Heart right ventricle (tissue), 16 donors: ENCODE results near the gene APPBP2. TPM values are rescaled to one million over a fixed set of nuclear protein-coding genes. Genes with fewer than 3 reads are reported as not detected.

Experiments used
- ATAC-seq, 8 donors: fragments of 200-7000 bp; cut with Tn5 transposase; one replicate each; pipeline ENCODE4 v1.9.1; 2020; ENCODE audit warnings: mild to moderate bottlenecking in 8 of 8, moderate library complexity in 8 of 8, moderate number of reproducible peaks in 1 of 8
- DNase-seq, 2 donors: peaks; one replicate each; pipeline ENCODE4 v3.0.0-alpha.2; 2020
- H3K27ac ChIP-seq, 10 donors: fragments of 200-600 bp; sonication (generic) in 2 of 10; one replicate each; pipeline versions ENCODE4 v1.5.0 to v1.8.0; 2020 to 2022; ENCODE audit warnings: mild to moderate bottlenecking in 3 of 10
- H3K27me3 ChIP-seq, 7 donors: fragments of 200-600 bp; one replicate each; pipeline ENCODE4 v1.8.0; 2021 to 2022; ENCODE audit warnings: mild to moderate bottlenecking in 2 of 7
- H3K36me3 ChIP-seq, 9 donors: fragments of 200-600 bp; sonication (generic) in 1 of 9; one replicate each; pipeline versions ENCODE4 v1.5.0 to v1.8.0; 2020 to 2022; ENCODE audit warnings: mild to moderate bottlenecking in 2 of 9
- H3K4me1 ChIP-seq, 9 donors: fragments of 200-600 bp; sonication (generic) in 1 of 9; one replicate each; pipeline versions ENCODE4 v1.5.0 to v1.8.0; 2020 to 2022; ENCODE audit warnings: mild to moderate bottlenecking in 4 of 9
- H3K4me3 ChIP-seq, 10 donors: fragments of 200-600 bp; sonication (generic) in 2 of 10; one replicate each; pipeline versions ENCODE4 v1.5.0 to v1.8.0; 2020 to 2022; ENCODE audit warnings: mild to moderate bottlenecking in 7 of 10, moderate library complexity in 2 of 10
- H3K9me3 ChIP-seq, 11 donors: fragments of 200-600 bp in 10 of 11; sonication (generic) in 2 of 11; one replicate each; pipeline versions ENCODE4 v1.5.0 to v1.8.0; 2013 to 2022; ENCODE audit warnings: mild to moderate bottlenecking in 2 of 11, control low read depth in 1 of 11, moderate library complexity in 1 of 11
- CTCF ChIP-seq, 9 donors: fragments of 200-600 bp; sonication (generic) in 2 of 9; IDR thresholded peaks; one replicate each; pipeline versions ENCODE4 v1.5.0 to v1.8.0; 2021 to 2022; ENCODE audit warnings: antibody characterized with exemption in 9 of 9, mild to moderate bottlenecking in 5 of 9, moderate library complexity in 1 of 9
- WGBS, 2 donors: extraction: QIAGEN DNeasy Blood & Tissue Kit; methylation state at CpG; one replicate each; pipeline ENCODE4 v1.1.7; 2013; ENCODE audit warnings: inconsistent platforms in 1 of 2; 5-methylcytosine and 5-hydroxymethylcytosine counted together
- intact Hi-C, 10 donors: fragments of 100-400 bp; cut with DNase I; formaldehyde crosslinking; loops; one replicate each; pipeline versions ENCODE4 v1.11.1 to v1.14.2; 2022
- polyA plus RNA-seq, 2 donors: library from polyadenylated mRNA; stranded (reverse); fragments of 200-250 nt; gene quantifications; one replicate each; pipeline ENCODE4 v1.2.3, GENCODE V29; 2013
- total RNA-seq, 10 donors: library from RNA; stranded (reverse); fragmentation: NEBNext Ultra II Directional in 3 of 10; extraction: Animal tissue kit (Norgen Biotek cat#: 25700) in 3 of 10; gene quantifications; one replicate each; pipeline versions ENCODE4 v1.2.1 to v1.2.4, GENCODE V29; 2021 to 2023
- donor health status: Arrhythmogenic right ventricular cardiomyopathy.
- donor health status: ischemic (EF 13 %, LVEDD 7.1; RV severe dilation, severe dysfunction).
- donor health status: healthy with polysubstance abuse.
- donor health status: DM: no; HTN: yes; CAD: no.
- donor health status: DM: no; HTN: no; CAD: no.
- donor health status: ischemic (EF 25% LVEDD 6.9; RV normal size, moderate dysfunction).
- donor health status: ischemic (EF 25% LVEDD 5.7; RV mildly dilated, moderate dysfunction).
- donor health status: healthy.
- donor health status: DM: yes; HTN: yes; CAD: no.
- donor health status: Ischemic cardiomyopathy.
- donor health status: ischemic (EF 35%, LVEDD 5.7; RV mildly dilated, moderate dysfunction).
- donor health status: nonischemic (EF 11% LVEDD 7.7; RV severe dilation, severe dysfunction).
- donor health status: DM: yes; HTN: yes; CAD: no.
- donor health status: PGD.
- donor health status: ischemic (EF 29% LVEDD 5.4; RV normal size, mild dysfunction).
- donor health status: nonischemic (EF 23%, LVEDD 6.1; RV moderate dilation, normal function).

APPBP2 gene
- total and polyA plus RNA-seq, 12 donors = 4.6 to 22.8 (median 17.2) TPM

DNA sequence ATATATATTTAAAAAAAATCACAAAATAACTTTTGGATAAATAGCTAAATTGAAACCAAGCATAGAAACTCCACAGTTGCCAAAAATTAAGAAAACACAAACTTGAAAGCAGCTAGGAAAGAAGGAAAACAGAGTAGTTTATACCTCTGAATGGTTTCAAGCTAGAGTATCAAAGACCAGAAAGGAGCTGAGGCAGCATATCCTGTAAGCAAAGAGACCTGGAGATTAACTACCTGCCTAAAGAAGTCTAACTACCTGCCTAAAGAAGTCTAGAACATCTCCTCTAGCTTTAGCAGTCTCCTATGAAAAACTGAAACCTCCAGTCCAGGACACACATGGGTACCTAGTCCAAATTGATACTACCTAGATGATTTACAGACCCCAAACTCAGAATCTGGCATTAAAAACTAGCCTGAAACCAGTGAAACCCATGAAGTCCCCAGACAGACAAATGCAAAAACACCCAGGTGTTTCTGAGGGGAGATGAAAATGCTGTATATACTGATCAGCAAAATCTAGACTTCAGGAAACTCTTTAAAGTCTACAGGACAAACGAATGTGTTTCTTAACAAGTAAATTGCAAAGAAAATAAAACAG is 17.6 kb downstream of the APPBP2 start:
- ATAC-seq (no peak), DNase-seq (no peak)
- WGBS, 2 donors = 75 to 86% methylated on average over 1 of the region's 1 CpG
- H3K36me3 ChIP-seq = peaks cover 0 to 52% (median 12%) of the 10 kb centered on the region in 9 donors
- no peaks in the 10 kb centered on the region for H3K27me3 ChIP-seq
- no peak overlapping the region for H3K27ac ChIP-seq
- intact Hi-C loops = no loop called here
- H3K9me3 ChIP-seq = no peaks in the 10 kb centered on the region
- no peak overlapping the region for H3K4me3 ChIP-seq
- TF ChIP-seq CTCF (IDR thresholded peaks at IDR 0.05) = no peak
- peaks cover 4 to 34% (median 16%) of the 10 kb centered on the region in 9 donors for H3K4me1 ChIP-seq

- H3K9me3 ChIP-seq = no peaks in the 10 kb centered on the region
- WGBS, 2 donors = 80 to 84% methylated on average over 1 of the region's 1 CpG
- H3K36me3 ChIP-seq = peaks cover 0 to 40% (median 5%) of the 10 kb centered on the region in 9 donors
- no peak for TF ChIP-seq CTCF (IDR thresholded peaks at IDR 0.05)
- DNase-seq (no peak), ATAC-seq (peak in 3 of 8 donors; percentile 19 to 39 (median 22))
- no peak overlapping the region for H3K27ac ChIP-seq
- H3K4me1 ChIP-seq = peaks cover 4 to 39% (median 16%) of the 10 kb centered on the region in 9 donors
- no peak overlapping the region for H3K4me3 ChIP-seq
- intact Hi-C loops = no loop called here
- H3K27me3 ChIP-seq = no peaks in the 10 kb centered on the region
Observed at GRCh38 chr17:60506312-60506711, 19.7 kb downstream of the APPBP2 start.

DNA sequence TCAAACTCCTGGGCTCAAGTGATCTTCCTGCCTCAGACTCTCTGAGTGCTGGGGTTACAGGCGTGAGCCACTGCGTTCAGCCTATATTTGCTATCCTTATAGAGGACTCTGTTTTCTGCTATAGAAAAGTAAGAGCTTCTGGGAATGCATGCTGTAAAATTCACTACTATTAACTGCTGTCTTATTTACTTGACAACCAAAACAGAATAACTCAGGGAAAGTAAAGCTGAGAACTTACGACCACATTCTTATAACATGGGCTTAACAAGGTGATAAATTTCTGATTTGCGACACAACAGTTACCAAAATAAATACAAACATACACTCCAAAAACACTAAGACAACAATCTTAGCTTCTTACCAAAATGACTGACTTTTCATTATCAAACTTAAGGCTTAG is 23.9 kb downstream of the APPBP2 start:
- no peak overlapping the region for H3K4me3 ChIP-seq
- peaks cover 0 to 51% (median 11%) of the 10 kb centered on the region in 9 donors for H3K36me3 ChIP-seq
- ATAC-seq (no peak), DNase-seq (no peak)
- no peak overlapping the region for H3K27ac ChIP-seq
- H3K4me1 ChIP-seq = peaks cover 3 to 25% (median 9%) of the 10 kb centered on the region in 9 donors
- WGBS, 2 donors = 92% methylated on average over 4 of the region's 4 CpGs
- no peaks in the 10 kb centered on the region for H3K27me3 ChIP-seq
- no peak for TF ChIP-seq CTCF (IDR thresholded peaks at IDR 0.05)
- intact Hi-C loops = no loop called here
- no peaks in the 10 kb centered on the region for H3K9me3 ChIP-seq

DNA sequence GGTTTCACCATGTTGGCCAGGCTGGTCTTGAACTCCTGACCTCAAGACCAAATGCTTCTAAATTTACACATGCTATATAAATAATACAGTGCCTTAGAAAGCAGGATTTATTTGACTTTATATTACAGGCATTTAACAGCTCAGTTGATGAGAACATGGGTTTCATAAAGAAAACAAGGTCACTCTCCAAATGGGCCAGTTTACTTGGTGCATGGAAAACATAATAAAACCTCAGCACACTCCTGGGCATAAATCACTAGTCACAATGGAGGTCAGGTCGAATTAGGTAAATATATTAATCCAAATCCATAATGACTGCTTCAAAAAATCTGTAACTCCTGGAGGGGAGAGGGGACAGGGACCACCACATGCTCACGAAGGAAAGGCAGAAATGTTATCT is 24.5 kb downstream of the APPBP2 start:
- Histone ChIP-seq H3K36me3 (peaks cover 0 to 56% (median 11%) of the 10 kb centered on the region in 9 donors), H3K4me1 (peaks cover under 1 to 20% (median 8%) of the 10 kb centered on the region in 9 donors), H3K27me3 (no peaks in the 10 kb centered on the region), H3K4me3 (no peak overlapping the region), H3K27ac (no peak overlapping the region), H3K9me3 (no peaks in the 10 kb centered on the region)
- ATAC-seq (no peak), DNase-seq (no peak)
- no peak for TF ChIP-seq CTCF (IDR thresholded peaks at IDR 0.05)
- intact Hi-C loops = no loop called here
- 86 to 91% methylated on average over 2 of the region's 2 CpGs for WGBS, 2 donors
